ENCODE data around the gene KRT14.
"Not testable (repeated sequence)": the region's sequence is repeated elsewhere in the genome, so short reads cannot be mapped to it uniquely, and the experiment has no call there.

The KRT14 gene

GRCh38 chr17:41580687-41581365, 5.9 kb downstream of the KRT14 start:
- in situ Hi-C loops (cut with HindIII; ENCODE audit: low sequenced_read_pairs) = no loop called here

- in situ Hi-C loops (cut with HindIII; ENCODE audit: low sequenced_read_pairs) = no loop called here
These were observed 6.5 kb downstream of the KRT14 start for GRCh38 chr17:41580244-41580575.

- in situ Hi-C loops (cut with HindIII; ENCODE audit: low sequenced_read_pairs) = no loop called here
These were observed 7.0 kb downstream of the KRT14 start for GRCh38 chr17:41579484-41580243.

GRCh38 chr17:41578971-41579370, 7.7 kb downstream of the KRT14 start:
- in situ Hi-C loops (cut with HindIII; ENCODE audit: low sequenced_read_pairs) = no loop called here

- in situ Hi-C loops (cut with HindIII; ENCODE audit: low sequenced_read_pairs) = no loop called here
These were observed 8.2 kb downstream of the KRT14 start for GRCh38 chr17:41578538-41578937.

- in situ Hi-C loops (cut with HindIII; ENCODE audit: low sequenced_read_pairs) = not testable (repeated sequence)
These were observed 10.0 kb downstream of the KRT14 start for GRCh38 chr17:41576740-41577139.

- in situ Hi-C loops (cut with HindIII; ENCODE audit: low sequenced_read_pairs) = no loop called here
These were observed 11.4 kb downstream of the KRT14 start for GRCh38 chr17:41575336-41575735.

- in situ Hi-C loops (cut with HindIII; ENCODE audit: low sequenced_read_pairs) = no loop called here
These were observed 14.9 kb downstream of the KRT14 start, which contains the start of gene KRT9 for GRCh38 chr17:41571561-41572434. Gene KRT9, minus strand, starts transcription at chr17:41572059. Its CDS starts 67 bp downstream, at chr17:41571992.

GRCh38 chr17:41567317-41567716, 19.4 kb downstream of the KRT14 start:
- in situ Hi-C loops (cut with HindIII; ENCODE audit: low sequenced_read_pairs) = no loop called here

GRCh38 chr17:41565338-41565737, 21.4 kb downstream of the KRT14 start:
- in situ Hi-C loops (cut with HindIII; ENCODE audit: low sequenced_read_pairs) = no loop called here

GRCh38 chr17:41563607-41564170, 23.0 kb downstream of the KRT14 start:
- in situ Hi-C loops (cut with HindIII; ENCODE audit: low sequenced_read_pairs) = no loop called here

GRCh38 chr17:41561554-41561953, 25.1 kb downstream of the KRT14 start:
- in situ Hi-C loops (cut with HindIII; ENCODE audit: low sequenced_read_pairs) = no loop called here

- in situ Hi-C loops (cut with HindIII; ENCODE audit: low sequenced_read_pairs) = loop anchor here (10.0 kb wide), 1 partner anchor 245 kb away; no protein-coding TSS in a partner anchor
These were observed 27.1 kb downstream of the KRT14 start for GRCh38 chr17:41559548-41559947.

GRCh38 chr17:41556931-41557330, 29.8 kb downstream of the KRT14 start:
- in situ Hi-C loops (cut with HindIII; ENCODE audit: low sequenced_read_pairs) = loop anchor here (10.0 kb wide), 1 partner anchor 248 kb away; no protein-coding TSS in a partner anchor

GRCh38 chr17:41556306-41556705, 30.4 kb downstream of the KRT14 start:
- in situ Hi-C loops (cut with HindIII; ENCODE audit: low sequenced_read_pairs) = loop anchor here (10.0 kb wide), 1 partner anchor 248 kb away; no protein-coding TSS in a partner anchor

- in situ Hi-C loops (cut with HindIII; ENCODE audit: low sequenced_read_pairs) = loop anchor here (10.0 kb wide), 1 partner anchor 250 kb away; no protein-coding TSS in a partner anchor
These were observed 31.4 kb downstream of the KRT14 start for GRCh38 chr17:41555105-41555887.

GRCh38 chr17:41553987-41554680, 32.6 kb downstream of the KRT14 start:
- in situ Hi-C loops (cut with HindIII; ENCODE audit: low sequenced_read_pairs) = loop anchor here (5.0 to 10.0 kb wide), 3 partner anchors 62 to 251 kb away; no protein-coding TSS in a partner anchor

- in situ Hi-C loops (cut with HindIII; ENCODE audit: low sequenced_read_pairs) = loop anchor here (5.0 to 10.0 kb wide), 3 partner anchors 61 to 252 kb away; no protein-coding TSS in a partner anchor
These were observed 33.5 kb downstream of the KRT14 start for GRCh38 chr17:41553176-41553575.

- in situ Hi-C loops (cut with HindIII; ENCODE audit: low sequenced_read_pairs) = loop anchor here (5.0 to 10.0 kb wide), 3 partner anchors 60 to 252 kb away; no protein-coding TSS in a partner anchor
These were observed 34.2 kb downstream of the KRT14 start for GRCh38 chr17:41552455-41552854.
